ENCODE results near the gene MMRN2.

MMRN2 gene

GRCh38 chr10:86958901-86959736 lies 1.7 kb upstream of the MMRN2 start:
- H3K4me3 ChIP-seq (ENCODE audit: low read depth, low read length): no peak overlapping the region
- TF ChIP-seq CTCF (IDR thresholded peaks at IDR 0.05; ENCODE audit: low read depth, low read length, missing control alignments): no peak
- DNase-seq (ENCODE audit: low read depth): no peak

DNA sequence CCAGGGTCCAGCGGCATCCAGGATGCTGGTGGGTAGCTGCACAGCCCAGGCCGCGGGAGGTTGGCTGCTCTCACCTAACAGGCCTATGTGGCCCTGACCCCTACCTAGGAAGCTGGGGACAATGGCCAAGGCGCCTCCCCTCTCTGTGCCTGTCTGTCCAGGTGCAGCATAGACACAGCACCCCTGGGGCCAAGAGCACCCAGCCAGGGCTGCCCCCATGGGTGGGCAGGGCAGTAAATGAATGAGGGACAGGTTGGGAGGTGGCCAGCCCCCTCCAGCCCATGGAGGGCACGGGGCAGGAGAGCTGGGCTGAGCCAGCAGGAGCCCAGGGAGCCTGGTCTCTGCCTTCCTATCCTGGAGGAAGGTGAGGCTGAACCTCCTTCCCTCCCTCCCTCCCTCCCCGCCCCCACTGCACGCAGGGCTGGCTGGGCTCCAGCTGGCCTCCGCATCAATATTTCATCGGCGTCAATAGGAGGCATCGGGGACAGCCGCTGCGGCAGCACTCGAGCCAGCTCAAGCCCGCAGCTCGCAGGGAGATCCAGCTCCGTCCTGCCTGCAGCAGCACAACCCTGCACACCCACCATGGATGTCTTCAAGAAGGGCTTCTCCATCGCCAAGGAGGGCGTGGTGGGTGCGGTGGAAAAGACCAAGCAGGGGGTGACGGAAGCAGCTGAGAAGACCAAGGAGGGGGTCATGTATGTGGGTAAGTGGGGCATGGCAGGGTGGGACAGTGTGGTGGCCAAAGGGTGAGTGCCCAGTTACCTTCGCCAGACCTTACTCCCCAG lies 893 bp upstream of the MMRN2 start, which contains the start of gene SNCG:
TSS of gene SNCG (plus strand) at position 484 of the 785 bp plus-strand sequence. CDS start at position 583, 99 bp downstream.
- no peak within 1 kb of the TSS for H3K4me3 ChIP-seq (ENCODE audit: low read depth, low read length)
- no peak for DNase-seq (ENCODE audit: low read depth)
- TF ChIP-seq CTCF (IDR thresholded peaks at IDR 0.05; ENCODE audit: low read depth, low read length, missing control alignments): no peak

GRCh38 chr10:86956848-86957448 lies 467 bp downstream of the MMRN2 start:
- no peak for TF ChIP-seq CTCF (IDR thresholded peaks at IDR 0.05; ENCODE audit: low read depth, low read length, missing control alignments)
- DNase-seq (ENCODE audit: low read depth): no peak

DNA sequence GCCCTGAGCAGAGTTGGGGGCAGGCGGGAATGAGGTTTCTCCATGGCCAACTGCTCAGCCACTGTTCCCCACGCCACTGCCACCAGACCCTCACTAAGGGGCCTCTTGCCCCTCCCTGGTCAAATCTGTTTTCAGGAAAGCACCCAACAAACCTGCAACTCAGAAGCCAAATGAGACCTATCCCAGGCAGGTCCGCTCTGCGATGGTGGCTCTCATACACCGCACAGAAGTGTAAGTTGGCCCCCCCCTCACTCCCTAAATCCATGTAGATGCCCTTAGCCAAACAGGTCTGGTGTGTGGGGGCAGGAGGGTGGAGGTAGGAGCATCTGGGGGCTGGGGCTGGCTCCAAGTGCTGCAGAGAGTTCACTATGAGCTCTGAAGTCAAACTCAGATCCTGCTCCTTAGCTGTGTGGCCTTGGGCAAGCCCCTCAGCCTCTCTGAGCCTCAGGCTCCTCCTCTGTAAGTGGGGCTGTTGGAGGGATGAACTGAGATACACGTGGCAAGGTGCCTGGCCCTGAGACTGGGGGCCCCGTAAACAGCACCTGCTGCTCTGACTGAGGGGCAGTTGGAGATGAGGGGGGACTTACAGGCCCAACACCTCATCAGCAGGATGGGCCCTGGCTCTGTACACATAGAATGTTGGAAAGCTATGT lies 1.1 kb downstream of the MMRN2 start:
- TF ChIP-seq CTCF (IDR thresholded peaks at IDR 0.05; ENCODE audit: low read depth, low read length, missing control alignments): no peak
- DNase-seq (ENCODE audit: low read depth): no peak
- H3K4me3 ChIP-seq (ENCODE audit: low read depth, low read length): no peak overlapping the region

More at GRCh38 chr10:86956848-86957448, 467 bp downstream of the MMRN2 start:
- no peak overlapping the region for H3K4me3 ChIP-seq (ENCODE audit: low read depth, low read length)

DNA sequence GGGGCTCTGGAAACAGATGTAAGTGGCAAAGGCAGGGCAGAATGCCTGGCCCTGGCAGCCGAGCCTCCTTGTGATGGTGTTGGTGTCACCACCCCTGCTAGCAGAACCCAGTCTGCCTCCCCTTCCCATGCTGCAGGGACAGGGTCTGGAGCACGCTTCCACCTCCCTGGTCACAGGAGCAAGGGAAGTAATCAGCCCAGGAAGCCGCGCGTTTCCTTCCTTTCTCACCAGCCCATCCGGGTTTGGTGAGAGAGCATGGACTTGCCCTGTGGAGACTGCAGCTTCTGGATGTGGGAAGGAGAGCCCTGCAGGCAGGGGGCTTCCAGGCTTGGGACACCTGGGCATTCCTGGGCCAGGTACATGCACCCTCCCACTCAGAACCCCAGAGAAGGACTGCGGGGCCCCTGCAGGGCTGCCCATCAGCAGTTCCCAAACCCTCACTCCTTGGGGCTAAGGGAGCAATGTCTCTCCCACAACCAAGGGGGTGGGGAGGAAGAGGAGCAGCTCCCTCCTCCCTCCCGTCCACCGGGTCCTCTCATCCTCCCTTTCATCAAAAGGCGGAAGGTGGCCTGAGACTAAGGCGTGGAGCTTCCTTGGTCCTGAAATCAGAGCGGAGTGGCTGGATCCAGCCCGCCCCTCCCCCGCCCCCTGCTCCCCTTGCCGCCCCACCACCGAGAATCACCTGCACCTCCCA lies 1.8 kb downstream of the MMRN2 start:
- TF ChIP-seq CTCF (IDR thresholded peaks at IDR 0.05; ENCODE audit: low read depth, low read length, missing control alignments): no peak
- no peak for DNase-seq (ENCODE audit: low read depth)
- H3K4me3 ChIP-seq (ENCODE audit: low read depth, low read length): no peak overlapping the region

All from GM12864 (cell line).